Right cardiac atrium (tissue), 5 donors: ENCODE results near the gene ST7. TPM values are rescaled to one million over a fixed set of nuclear protein-coding genes. Genes with fewer than 3 reads are reported as not detected.
A peak's percentile ranks its signal among the peaks of the same experiment; 100 is the strongest.

Experiments
- ATAC-seq, 2 donors: fragments of 200-7000 bp; cut with Tn5 transposase; one replicate each; pipeline versions ENCODE4 v1.8.0 to v1.9.1; 2020; ENCODE audit warnings: moderate library complexity in 2 of 2, mild to moderate bottlenecking in 1 of 2
- DNase-seq, 3 donors: peaks; one replicate each; pipeline ENCODE4 v3.0.0-alpha.2; 2020
- H3K27ac ChIP-seq: one replicate; pipeline ENCODE4 v1.5.1; 2013; ENCODE audit warnings: mild to moderate bottlenecking, low read length, control low read depth, moderate library complexity
- H3K27me3 ChIP-seq: one replicate; pipeline ENCODE4 v1.6.1; 2013; ENCODE audit not compliant: control insufficient read depth, insufficient read depth
- H3K4me1 ChIP-seq: one replicate; pipeline ENCODE4 v1.6.1; 2013; ENCODE audit warnings: low read length; ENCODE audit not compliant: control insufficient read depth, insufficient read depth
- H3K4me3 ChIP-seq: one replicate; pipeline ENCODE4 v1.5.1; 2013; ENCODE audit warnings: low read length, control low read depth
- H3K9me3 ChIP-seq: one replicate; pipeline ENCODE4 v1.6.1; 2013; ENCODE audit warnings: low read length; ENCODE audit not compliant: control insufficient read depth
- WGBS: extraction: QIAGEN DNeasy Blood & Tissue Kit; methylation state at CpG from one replicate; pipeline ENCODE4 v1.1.7; 2013; 5-methylcytosine and 5-hydroxymethylcytosine counted together
- intact Hi-C, 4 donors: fragments of 100-400 bp; cut with DNase I; formaldehyde crosslinking; loops; one replicate each; pipeline versions ENCODE4 v1.11.0 to v1.14.0; 2022 to 2023
- polyA plus RNA-seq: library from polyadenylated mRNA; stranded (reverse); fragments of 200-250 nt; gene quantifications from one replicate; pipeline ENCODE4 v1.2.3, GENCODE V29; 2013
- total RNA-seq, 4 donors: library from RNA; stranded (reverse); fragmentation: NEBNext Ultra II Directional; extraction: Animal tissue kit (Norgen Biotek cat#: 25700); gene quantifications; one replicate each; pipeline ENCODE4 v1.2.1, GENCODE V29; 2021
- donor health status: healthy with polysubstance abuse.
- donor health status: DM: no; HTN: yes; CAD: no.
- donor health status: DM: no; HTN: no; CAD: no.
- donor health status: DM: no; HTN: yes; CAD: no; lungs with severe emphysema.
- donor health status: DM: yes; HTN: yes; CAD: no.

ST7 gene
- total and polyA plus RNA-seq, 5 donors = 25.0 to 36.8 (median 35.8) TPM

DNA sequence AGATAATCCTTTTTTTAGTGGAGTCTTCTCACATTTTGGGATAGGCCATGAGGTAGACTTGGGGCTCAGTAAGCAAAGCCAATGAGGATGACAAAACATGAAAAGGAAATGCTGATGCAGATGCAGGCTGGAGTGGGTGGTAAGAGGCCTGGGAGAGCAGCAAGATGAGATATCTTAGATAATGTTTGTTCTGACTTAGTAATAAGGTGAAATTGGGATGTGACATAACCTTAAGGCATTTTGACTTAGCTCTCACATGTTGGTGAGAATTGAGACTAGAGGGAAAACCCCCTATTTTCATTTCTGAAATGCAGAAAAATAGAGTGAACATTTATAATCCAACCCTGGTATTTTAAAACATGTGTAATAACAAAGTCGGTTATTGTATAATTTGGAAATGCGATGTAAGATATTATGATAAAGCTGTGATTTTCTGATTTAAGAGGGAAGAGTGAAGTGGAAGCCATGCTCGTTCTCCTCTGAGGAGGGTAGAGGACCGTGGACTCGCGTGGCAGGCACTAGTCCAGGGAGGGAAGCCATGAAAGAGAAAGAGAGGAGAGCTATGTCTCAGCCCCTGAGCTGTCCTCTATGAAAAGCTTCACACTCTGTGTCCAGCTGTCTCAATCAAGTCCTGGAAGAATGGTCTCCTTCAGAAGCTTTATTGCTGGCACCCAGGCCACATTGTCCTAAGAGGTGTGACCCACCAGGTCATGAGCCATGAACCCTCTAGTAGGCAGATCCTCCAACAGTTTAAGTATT is 57.3 kb downstream of the ST7 start:
- no peak overlapping the region for H3K4me3 ChIP-seq
- WGBS = 92% methylated on average over 6 of the region's 6 CpGs
- H3K4me1 ChIP-seq = peaks cover 8% of the 10 kb centered on the region
- intact Hi-C loops = loop anchor here in 1 of 4 donors (10.0 kb wide), 1 partner anchor 104 kb away; no protein-coding TSS in a partner anchor
- no peak overlapping the region for H3K27ac ChIP-seq
- no peak for DNase-seq
- no peaks in the 10 kb centered on the region for H3K9me3 ChIP-seq
- ATAC-seq = no peak
- no peaks in the 10 kb centered on the region for H3K27me3 ChIP-seq

DNA sequence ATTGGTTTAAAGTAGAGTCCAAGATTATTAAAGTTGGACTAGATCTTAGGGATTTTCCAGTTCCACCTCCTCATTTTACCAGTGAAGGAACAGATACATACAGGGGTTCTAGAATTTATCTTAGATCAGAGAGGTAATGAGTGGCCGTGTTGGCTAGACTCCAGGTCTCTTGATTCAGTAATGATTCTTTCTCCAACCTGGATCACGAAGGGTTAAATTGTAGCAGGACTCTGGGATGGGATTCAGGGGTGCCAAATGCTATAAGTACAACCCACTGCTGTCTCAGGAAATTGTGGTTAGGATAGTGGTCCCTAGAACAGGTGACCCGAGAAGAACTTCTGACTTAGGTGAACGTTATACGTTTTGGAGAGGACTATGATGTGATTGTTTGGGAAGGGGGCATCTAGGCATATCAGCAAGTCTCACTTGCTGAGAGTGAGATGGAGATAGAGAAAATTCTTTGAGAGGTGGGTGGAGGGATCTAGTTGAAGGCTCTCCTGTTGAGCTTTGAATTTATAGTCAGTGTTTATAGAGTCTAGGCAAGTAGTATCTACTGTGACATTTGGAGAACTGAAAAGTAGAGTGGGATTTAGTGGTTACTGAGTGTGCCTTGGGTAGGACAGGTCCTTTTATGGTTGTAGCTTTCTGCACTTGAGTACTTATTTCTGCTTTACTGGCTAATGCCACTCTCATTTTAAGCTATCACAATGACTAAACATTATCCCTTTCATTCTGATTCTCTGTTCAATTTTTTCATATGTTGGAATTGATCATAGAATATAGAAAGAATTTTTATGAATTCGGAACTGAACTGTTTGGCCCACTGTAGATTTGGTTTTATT is 58.3 kb downstream of the ST7 start:
- Histone ChIP-seq H3K9me3 (no peaks in the 10 kb centered on the region), H3K27ac (no peak overlapping the region), H3K4me1 (peaks cover 8% of the 10 kb centered on the region), H3K27me3 (no peaks in the 10 kb centered on the region), H3K4me3 (no peak overlapping the region)
- WGBS = 68% methylated on average over 6 of the region's 6 CpGs
- no peak for DNase-seq
- intact Hi-C loops = loop anchor here in 1 of 4 donors (10.0 kb wide), 1 partner anchor 103 kb away; no protein-coding TSS in a partner anchor
- ATAC-seq = no peak

- 87% methylated on average over 2 of the region's 2 CpGs for WGBS
- Histone ChIP-seq H3K4me3 (no peak overlapping the region), H3K27ac (no peak overlapping the region), H3K27me3 (no peaks in the 10 kb centered on the region), H3K4me1 (peaks cover 6% of the 10 kb centered on the region), H3K9me3 (no peaks in the 10 kb centered on the region)
- no peak for DNase-seq
- no peak for ATAC-seq
- intact Hi-C loops = loop anchor here in 1 of 4 donors (10.0 kb wide), 1 partner anchor 103 kb away; no protein-coding TSS in a partner anchor
Observed at GRCh38 chr7:117012284-117012683, 59.0 kb downstream of the ST7 start.

GRCh38 chr7:117012696-117013095 is 59.4 kb downstream of the ST7 start:
- Histone ChIP-seq H3K4me1 (peaks cover 6% of the 10 kb centered on the region), H3K9me3 (no peaks in the 10 kb centered on the region), H3K4me3 (no peak overlapping the region), H3K27me3 (no peaks in the 10 kb centered on the region), H3K27ac (no peak overlapping the region)
- WGBS = 72% methylated on average over 1 of the region's 1 CpG
- DNase-seq (no peak), ATAC-seq (no peak)
- intact Hi-C loops = loop anchor here in 1 of 4 donors (10.0 kb wide), 1 partner anchor 102 kb away; no protein-coding TSS in a partner anchor

- intact Hi-C loops = loop anchor here in 1 of 4 donors (10.0 kb wide), 1 partner anchor 101 kb away; no protein-coding TSS in a partner anchor
- Histone ChIP-seq H3K9me3 (no peaks in the 10 kb centered on the region), H3K4me3 (no peak overlapping the region), H3K4me1 (peaks cover 6% of the 10 kb centered on the region), H3K27me3 (no peaks in the 10 kb centered on the region), H3K27ac (no peak overlapping the region)
- no peak for DNase-seq
- WGBS = 54% methylated on average over 2 of the region's 2 CpGs
- ATAC-seq = no peak
Observed at GRCh38 chr7:117014099-117014656, 60.9 kb downstream of the ST7 start.

DNA sequence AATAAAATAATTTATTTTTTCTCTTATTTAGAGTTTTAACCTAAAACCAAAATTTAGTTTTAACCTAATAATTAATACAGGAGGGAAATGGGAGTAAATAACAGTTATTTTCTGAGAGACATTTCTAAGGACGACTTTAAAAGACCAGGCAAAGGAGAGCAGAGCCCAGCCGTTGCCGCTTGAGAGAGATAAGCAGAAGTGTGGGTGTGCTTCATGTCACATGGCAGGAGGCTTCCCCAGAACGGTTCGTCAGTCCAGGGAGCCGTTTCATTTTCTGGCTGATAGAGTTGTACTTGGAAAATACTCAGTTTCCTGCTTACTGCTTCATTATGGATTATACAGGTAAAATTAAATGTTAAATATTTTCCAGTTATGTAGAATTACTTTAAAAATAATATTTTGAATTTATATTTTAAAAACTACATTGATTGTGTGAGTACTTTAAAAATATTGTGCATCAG is 61.4 kb downstream of the ST7 start:
- intact Hi-C loops = loop anchor here in 1 of 4 donors (10.0 kb wide), 1 partner anchor 100 kb away; no protein-coding TSS in a partner anchor
- WGBS = 1% methylated on average over 6 of the region's 6 CpGs
- ATAC-seq (peak; percentile 94 to 95), DNase-seq (peak; percentile 53 to 74 (median 68))
- Histone ChIP-seq H3K4me1 (peaks cover 6% of the 10 kb centered on the region), H3K9me3 (no peaks in the 10 kb centered on the region), H3K27me3 (no peaks in the 10 kb centered on the region), H3K27ac (no peak overlapping the region), H3K4me3 (peak overlapping the region; percentile 27)

DNA sequence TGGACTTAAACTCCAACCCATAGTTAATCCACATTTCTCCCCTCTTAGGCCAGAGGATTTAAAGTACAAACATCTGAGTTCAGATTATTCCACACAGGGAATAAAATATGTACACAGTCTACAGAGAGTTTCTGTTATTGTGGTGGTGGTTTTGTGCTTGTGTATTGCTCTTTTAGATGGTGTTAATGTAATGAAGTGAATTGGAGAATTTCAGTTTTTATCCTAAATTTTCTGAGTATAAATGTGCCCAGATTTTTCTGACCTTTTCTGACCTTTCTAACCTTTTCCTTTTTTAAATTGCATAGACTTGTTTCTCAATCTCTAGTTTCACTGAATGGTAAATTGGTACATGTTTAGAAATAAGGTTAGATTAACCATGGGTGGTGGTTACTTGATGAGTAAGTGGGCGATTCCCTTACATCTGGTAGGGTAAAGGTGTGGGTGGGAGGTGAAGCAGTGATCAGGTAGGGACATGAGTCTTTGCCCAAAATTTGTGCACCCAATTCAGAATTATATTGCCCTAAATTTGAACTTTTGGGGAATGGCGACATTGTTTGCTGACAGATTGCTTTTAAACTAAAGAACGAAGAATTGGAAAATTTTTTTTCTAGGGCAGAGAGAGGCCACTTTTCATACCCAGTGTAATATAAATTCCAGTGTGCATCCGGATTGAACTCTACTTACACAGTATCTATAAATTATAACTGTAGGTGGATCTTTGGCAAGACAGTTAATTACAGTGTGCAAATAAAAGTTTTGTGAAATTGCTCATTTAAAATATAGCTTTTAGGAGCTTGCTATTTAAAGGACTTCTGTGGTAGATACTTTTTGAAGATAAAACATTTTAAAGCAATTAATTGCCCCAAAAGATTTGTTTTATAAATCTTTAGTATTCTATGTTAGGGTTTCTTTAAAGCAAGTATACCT is 62.2 kb downstream of the ST7 start:
- intact Hi-C loops = loop anchor here in 1 of 4 donors (10.0 kb wide), 1 partner anchor 99 kb away; no protein-coding TSS in a partner anchor
- ATAC-seq (no peak), DNase-seq (no peak)
- H3K27me3 ChIP-seq = no peaks in the 10 kb centered on the region
- WGBS = 83% methylated on average over 4 of the region's 4 CpGs
- H3K27ac ChIP-seq = no peak overlapping the region
- H3K9me3 ChIP-seq = no peaks in the 10 kb centered on the region
- H3K4me1 ChIP-seq = peaks cover 9% of the 10 kb centered on the region
- H3K4me3 ChIP-seq = peak overlapping the region; percentile 23

- no peaks in the 10 kb centered on the region for H3K27me3 ChIP-seq
- 72% methylated on average over 4 of the region's 4 CpGs for WGBS
- DNase-seq = no peak
- H3K4me3 ChIP-seq = no peak overlapping the region
- H3K4me1 ChIP-seq = peaks cover 3% of the 10 kb centered on the region
- no peak for ATAC-seq
- intact Hi-C loops = loop anchor here in 1 of 4 donors (10.0 kb wide), 1 partner anchor 98 kb away; no protein-coding TSS in a partner anchor
- no peak overlapping the region for H3K27ac ChIP-seq
- no peaks in the 10 kb centered on the region for H3K9me3 ChIP-seq
Observed at GRCh38 chr7:117017017-117017451, 63.7 kb downstream of the ST7 start.

- no peak for ATAC-seq
Observed at GRCh38 chr7:117017702-117018266, 64.5 kb downstream of the ST7 start.

More at GRCh38 chr7:117017702-117018266, 64.5 kb downstream of the ST7 start:
- H3K4me3 ChIP-seq = no peak overlapping the region
- intact Hi-C loops = loop anchor here in 1 of 4 donors (10.0 kb wide), 1 partner anchor 97 kb away; no protein-coding TSS in a partner anchor
- no peak overlapping the region for H3K27ac ChIP-seq
- WGBS = 56% methylated on average over 4 of the region's 4 CpGs
- H3K9me3 ChIP-seq = no peaks in the 10 kb centered on the region
- no peak for DNase-seq
- H3K27me3 ChIP-seq = no peaks in the 10 kb centered on the region
- H3K4me1 ChIP-seq = peaks cover 3% of the 10 kb centered on the region
